ENCODE data around the gene SLC24A3. TPM values are rescaled to one million over a fixed set of nuclear protein-coding genes. Genes with fewer than 3 reads are reported as not detected.

Gene SLC24A3
- total and polyA plus RNA-seq, 2 of the 13 experiments (the other 11 are each of a cell fraction or from before 2014, with no cell fraction given): not detected

GRCh38 chr20:19382386-19383340 lies 170.2 kb downstream of the SLC24A3 start:
- H3K4me3 ChIP-seq (replicated peaks in 1 of 3; ENCODE audit: insufficient read depth in 1 of 3, low read depth in 2 of 3, low read length in 3 of 3): no peak overlapping the region
- H2AFZ ChIP-seq (ENCODE audit: low read length): no peak overlapping the region
- ChIA-PET CTCF (ENCODE audit: low intra/inter-chr PET ratio, low total read pairs) (no interaction called here), POLR2A (no interaction called here)
- intact Hi-C loops (cut with micrococcal nuclease; ENCODE audit: unreplicated experiment) (no loop called here), in situ Hi-C loops (cut with HindIII; ENCODE audit: extremely low pct_ligation_motif_present, low pct_unique_long_range_greater_than_20kb) (loop anchor here (10.0 kb wide), 1 partner anchor 58 kb away; no protein-coding TSS in a partner anchor)
- H4K20me1 ChIP-seq (ENCODE audit: insufficient read depth, low read length): no peaks in the 10 kb centered on the region
- 28% methylated on average over 9 of the region's 9 CpGs for WGBS (ENCODE audit: low lambda C conversion rate)
- ATAC-seq: no peak
- H3K9ac ChIP-seq (ENCODE audit: insufficient read depth, low read depth, low read length): no peak overlapping the region
- FAIRE-seq: no peak
- 0 out of 2 replicates have a peak, but pooled peaks cover 4% of the 10 kb centered on the region for H3K9me3 ChIP-seq (ENCODE audit: low read length)
- no peak overlapping the region for H3K4me2 ChIP-seq (ENCODE audit: low read depth, low read length)
- TF ChIP-seq ZNF207 (IDR thresholded peaks at IDR 0.05; ENCODE audit: borderline replicate concordance) (no peak), SIN3B (IDR thresholded peaks at IDR 0.05; ENCODE audit: low read length) (no peak), NFKBIZ (CRISPR knock-in tag; IDR thresholded peaks at IDR 0.05) (no peak), MED8 (CRISPR knock-in tag; IDR thresholded peaks at IDR 0.05; ENCODE audit: insufficient replicate concordance) (no peak), ZBTB34 (CRISPR knock-in tag; IDR thresholded peaks at IDR 0.05) (no peak), ZNF615 (CRISPR knock-in tag; IDR thresholded peaks at IDR 0.05; ENCODE audit: borderline replicate concordance) (no peak), THAP11 (CRISPR knock-in tag; IDR thresholded peaks at IDR 0.05) (no peak), ARID3A (IDR thresholded peaks at IDR 0.05; ENCODE audit: low read depth, low read length) (no peak), GABPA (IDR thresholded peaks at IDR 0.05; ENCODE audit: low read depth, low read length) (no peak), GABPA (CRISPR knock-in tag; IDR thresholded peaks at IDR 0.05; ENCODE audit: low read depth) (no peak)
- TF ChIP-seq, protein P1, sequence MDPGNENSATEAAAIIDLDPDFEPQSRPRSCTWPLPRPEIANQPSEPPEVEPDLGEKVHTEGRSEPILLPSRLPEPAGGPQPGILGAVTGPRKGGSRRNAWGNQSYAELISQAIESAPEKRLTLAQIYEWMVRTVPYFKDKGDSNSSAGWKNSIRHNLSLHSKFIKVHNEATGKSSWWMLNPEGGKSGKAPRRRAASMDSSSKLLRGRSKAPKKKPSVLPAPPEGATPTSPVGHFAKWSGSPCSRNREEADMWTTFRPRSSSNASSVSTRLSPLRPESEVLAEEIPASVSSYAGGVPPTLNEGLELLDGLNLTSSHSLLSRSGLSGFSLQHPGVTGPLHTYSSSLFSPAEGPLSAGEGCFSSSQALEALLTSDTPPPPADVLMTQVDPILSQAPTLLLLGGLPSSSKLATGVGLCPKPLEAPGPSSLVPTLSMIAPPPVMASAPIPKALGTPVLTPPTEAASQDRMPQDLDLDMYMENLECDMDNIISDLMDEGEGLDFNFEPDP (CRISPR knock-in tag; conservative IDR thresholded peaks at IDR 0.05): no peak
- H3K4me1 ChIP-seq (ENCODE audit: insufficient read depth, low read length): no peaks in the 10 kb centered on the region
- no peak overlapping the region for H3K27ac ChIP-seq (ENCODE audit: extremely low read length, insufficient read depth, low read length)
- H3K27me3 ChIP-seq (ENCODE audit: control insufficient read depth in 1 of 2, insufficient read depth in 2 of 2, low read length in 2 of 2): no peaks in the 10 kb centered on the region
- H3K36me3 ChIP-seq (replicated peaks in 1 of 2; ENCODE audit: control insufficient read depth in 1 of 2, insufficient read depth in 2 of 2, low read length in 2 of 2): no peaks in the 10 kb centered on the region
- H3K79me2 ChIP-seq (ENCODE audit: insufficient read depth, low read length): no peaks in the 10 kb centered on the region
- no TSS peak for BruUV-seq (replicated peaks)
- no peak for DNase-seq (ENCODE audit: low spot score)
